Heart right ventricle (tissue), 16 donors: ENCODE data around the gene ECHS1. TPM values are rescaled to one million over a fixed set of nuclear protein-coding genes. Genes with fewer than 3 reads are reported as not detected.

Experiments
- ATAC-seq, 8 donors: fragments of 200-7000 bp; cut with Tn5 transposase; one replicate each; pipeline ENCODE4 v1.9.1; 2020; ENCODE audit warnings: mild to moderate bottlenecking in 8 of 8, moderate library complexity in 8 of 8, moderate number of reproducible peaks in 1 of 8
- DNase-seq, 2 donors: peaks; one replicate each; pipeline ENCODE4 v3.0.0-alpha.2; 2020
- H3K27ac ChIP-seq, 10 donors: fragments of 200-600 bp; sonication (generic) in 2 of 10; one replicate each; pipeline versions ENCODE4 v1.5.0 to v1.8.0; 2020 to 2022; ENCODE audit warnings: mild to moderate bottlenecking in 3 of 10
- H3K27me3 ChIP-seq, 7 donors: fragments of 200-600 bp; one replicate each; pipeline ENCODE4 v1.8.0; 2021 to 2022; ENCODE audit warnings: mild to moderate bottlenecking in 2 of 7
- H3K36me3 ChIP-seq, 9 donors: fragments of 200-600 bp; sonication (generic) in 1 of 9; one replicate each; pipeline versions ENCODE4 v1.5.0 to v1.8.0; 2020 to 2022; ENCODE audit warnings: mild to moderate bottlenecking in 2 of 9
- H3K4me1 ChIP-seq, 9 donors: fragments of 200-600 bp; sonication (generic) in 1 of 9; one replicate each; pipeline versions ENCODE4 v1.5.0 to v1.8.0; 2020 to 2022; ENCODE audit warnings: mild to moderate bottlenecking in 4 of 9
- H3K4me3 ChIP-seq, 10 donors: fragments of 200-600 bp; sonication (generic) in 2 of 10; one replicate each; pipeline versions ENCODE4 v1.5.0 to v1.8.0; 2020 to 2022; ENCODE audit warnings: mild to moderate bottlenecking in 7 of 10, moderate library complexity in 2 of 10
- H3K9me3 ChIP-seq, 11 donors: fragments of 200-600 bp in 10 of 11; sonication (generic) in 2 of 11; one replicate each; pipeline versions ENCODE4 v1.5.0 to v1.8.0; 2013 to 2022; ENCODE audit warnings: mild to moderate bottlenecking in 2 of 11, control low read depth in 1 of 11, moderate library complexity in 1 of 11
- CTCF ChIP-seq, 9 donors: fragments of 200-600 bp; sonication (generic) in 2 of 9; IDR thresholded peaks; one replicate each; pipeline versions ENCODE4 v1.5.0 to v1.8.0; 2021 to 2022; ENCODE audit warnings: antibody characterized with exemption in 9 of 9, mild to moderate bottlenecking in 5 of 9, moderate library complexity in 1 of 9
- WGBS, 2 donors: extraction: QIAGEN DNeasy Blood & Tissue Kit; methylation state at CpG; one replicate each; pipeline ENCODE4 v1.1.7; 2013; ENCODE audit warnings: inconsistent platforms in 1 of 2; 5-methylcytosine and 5-hydroxymethylcytosine counted together
- intact Hi-C, 10 donors: fragments of 100-400 bp; cut with DNase I; formaldehyde crosslinking; loops; one replicate each; pipeline versions ENCODE4 v1.11.1 to v1.14.2; 2022
- polyA plus RNA-seq, 2 donors: library from polyadenylated mRNA; stranded (reverse); fragments of 200-250 nt; gene quantifications; one replicate each; pipeline ENCODE4 v1.2.3, GENCODE V29; 2013
- total RNA-seq, 10 donors: library from RNA; stranded (reverse); fragmentation: NEBNext Ultra II Directional in 3 of 10; extraction: Animal tissue kit (Norgen Biotek cat#: 25700) in 3 of 10; gene quantifications; one replicate each; pipeline versions ENCODE4 v1.2.1 to v1.2.4, GENCODE V29; 2021 to 2023
- donor health status: Arrhythmogenic right ventricular cardiomyopathy.
- donor health status: ischemic (EF 13 %, LVEDD 7.1; RV severe dilation, severe dysfunction).
- donor health status: healthy with polysubstance abuse.
- donor health status: DM: no; HTN: yes; CAD: no.
- donor health status: DM: no; HTN: no; CAD: no.
- donor health status: ischemic (EF 25% LVEDD 6.9; RV normal size, moderate dysfunction).
- donor health status: ischemic (EF 25% LVEDD 5.7; RV mildly dilated, moderate dysfunction).
- donor health status: healthy.
- donor health status: DM: yes; HTN: yes; CAD: no.
- donor health status: Ischemic cardiomyopathy.
- donor health status: ischemic (EF 35%, LVEDD 5.7; RV mildly dilated, moderate dysfunction).
- donor health status: nonischemic (EF 11% LVEDD 7.7; RV severe dilation, severe dysfunction).
- donor health status: DM: yes; HTN: yes; CAD: no.
- donor health status: PGD.
- donor health status: ischemic (EF 29% LVEDD 5.4; RV normal size, mild dysfunction).
- donor health status: nonischemic (EF 23%, LVEDD 6.1; RV moderate dilation, normal function).

Gene ECHS1
- total and polyA plus RNA-seq, 12 donors = 117 to 275 (median 213) TPM

DNA sequence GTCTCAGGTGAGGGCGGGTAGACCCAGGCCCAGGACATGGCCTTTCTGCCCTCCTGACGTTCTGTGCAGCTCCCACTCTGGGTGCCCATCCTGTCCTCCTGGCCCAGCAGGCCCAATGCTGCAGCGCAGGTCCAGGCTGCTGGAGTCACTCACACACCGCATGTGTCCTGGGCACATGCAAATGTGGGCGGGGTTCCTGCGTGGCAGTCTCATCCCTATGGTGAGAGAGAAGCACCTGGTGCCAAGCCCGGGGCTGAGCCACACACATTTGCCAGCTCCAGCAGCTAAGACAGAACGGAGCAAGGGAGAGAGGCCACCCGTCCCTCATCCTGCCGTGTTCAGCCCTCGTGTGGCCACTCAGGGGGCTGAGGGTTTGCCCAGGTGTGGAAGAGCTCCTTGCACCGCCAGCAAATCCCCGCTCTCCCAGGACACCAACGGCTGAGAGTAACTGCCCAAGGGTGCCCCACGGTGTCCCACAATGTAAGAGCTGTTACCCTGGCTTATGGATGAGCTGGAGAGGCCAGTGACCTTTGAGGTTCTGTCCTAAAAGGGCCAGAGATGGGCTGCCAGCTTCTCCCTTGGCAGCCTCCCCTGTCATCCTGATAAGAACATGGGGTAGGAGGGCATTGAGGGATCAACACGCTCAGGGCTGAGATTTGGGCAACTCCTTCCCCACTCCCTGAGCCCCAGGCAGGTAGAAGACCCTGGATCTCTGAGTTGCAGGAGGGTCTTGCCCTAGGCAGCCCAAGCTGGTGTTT is 19.8 kb downstream of the ECHS1 start:
- ATAC-seq (no peak), DNase-seq (no peak)
- no peaks in the 10 kb centered on the region for H3K9me3 ChIP-seq
- H3K27ac ChIP-seq = no peak overlapping the region
- peaks cover 0 to 23% (median under 1%) of the 10 kb centered on the region in 7 donors for H3K27me3 ChIP-seq
- 82 to 83% methylated on average over 16 of the region's 16 CpGs for WGBS, 2 donors
- H3K36me3 ChIP-seq = peaks cover 0 to 3% (median 0%) of the 10 kb centered on the region in 9 donors
- intact Hi-C loops = no loop called here
- H3K4me1 ChIP-seq = peaks cover 4 to 25% (median 15%) of the 10 kb centered on the region in 9 donors
- H3K4me3 ChIP-seq = no peak overlapping the region
- no peak for TF ChIP-seq CTCF (IDR thresholded peaks at IDR 0.05)

DNA sequence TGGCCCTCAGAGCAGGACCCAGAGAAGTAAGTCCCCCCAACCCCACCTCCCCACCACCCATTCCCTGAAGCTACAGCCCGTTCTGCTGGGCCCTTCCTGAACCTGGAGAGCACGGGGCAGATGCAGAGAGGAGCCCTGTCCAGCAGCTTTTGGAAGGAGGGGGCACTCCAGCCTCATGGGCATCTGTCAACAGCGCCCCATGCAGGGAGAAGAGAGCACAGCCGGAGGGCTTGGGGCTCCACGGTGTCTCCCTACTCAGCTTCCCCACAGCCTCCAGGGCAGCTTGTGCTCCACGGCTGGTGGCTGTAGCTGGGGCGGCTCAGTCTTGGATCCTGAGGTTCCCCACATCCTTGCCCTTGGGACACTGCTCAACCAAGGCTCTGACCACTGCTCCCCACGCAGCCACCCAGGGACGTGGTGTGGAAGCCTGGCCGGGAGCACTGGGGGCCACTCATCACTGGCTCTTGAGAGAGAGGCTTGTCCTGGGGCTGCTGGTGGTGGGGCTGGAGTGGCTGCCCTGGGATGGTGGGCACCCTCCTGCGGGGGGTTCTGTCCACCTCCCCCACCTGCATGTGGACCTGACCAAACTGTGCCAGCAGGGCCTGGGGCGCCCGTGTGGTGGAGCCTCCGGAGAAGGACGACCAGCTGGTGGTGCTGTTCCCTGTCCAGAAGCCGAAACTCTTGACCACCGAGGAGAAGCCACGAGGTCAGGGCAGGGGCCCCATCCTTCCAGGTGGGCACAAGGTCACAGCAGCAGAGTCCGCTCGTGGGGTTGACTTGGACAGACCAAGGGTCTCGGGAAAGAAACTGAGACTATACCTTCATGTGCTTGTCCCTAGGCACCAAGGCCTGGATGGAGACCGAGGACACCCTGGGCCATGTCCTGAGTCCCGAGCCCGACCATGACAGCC is 21.5 kb downstream of the ECHS1 start:
- Histone ChIP-seq H3K27ac (no peak overlapping the region), H3K36me3 (peaks cover 0 to 3% (median 0%) of the 10 kb centered on the region in 9 donors), H3K9me3 (no peaks in the 10 kb centered on the region), H3K4me3 (no peak overlapping the region), H3K4me1 (peaks cover 1 to 12% (median 7%) of the 10 kb centered on the region in 9 donors), H3K27me3 (peaks cover 0 to 40% (median 18%) of the 10 kb centered on the region in 7 donors)
- intact Hi-C loops = no loop called here
- WGBS, 2 donors = 60 to 63% methylated on average over 24 of the region's 24 CpGs
- TF ChIP-seq CTCF (IDR thresholded peaks at IDR 0.05) = peak in 1 of 9 donors; percentile 10
- DNase-seq (no peak), ATAC-seq (no peak)

DNA sequence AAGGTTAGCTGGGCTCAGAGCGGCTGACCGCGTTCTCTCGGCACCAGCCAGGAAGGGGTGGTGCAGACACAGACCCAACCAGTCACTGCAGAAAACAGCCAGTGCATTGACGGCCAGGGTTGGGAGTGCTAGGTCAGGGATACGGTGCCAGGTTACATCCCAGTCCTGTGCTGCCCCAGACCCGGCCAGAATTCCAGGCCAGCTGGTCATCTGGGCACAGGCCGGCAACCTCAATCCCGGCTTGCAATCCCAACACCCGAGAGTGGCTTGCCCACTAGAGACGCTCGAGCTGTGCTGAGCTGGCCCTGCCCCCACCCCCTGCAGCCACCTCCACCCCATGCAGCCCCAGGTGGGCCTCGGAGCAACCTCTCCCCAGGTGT is 22.2 kb downstream of the ECHS1 start:
- intact Hi-C loops = no loop called here
- TF ChIP-seq CTCF (IDR thresholded peaks at IDR 0.05) = no peak
- H3K27ac ChIP-seq = no peak overlapping the region
- H3K4me3 ChIP-seq = no peak overlapping the region
- H3K36me3 ChIP-seq = peaks cover 0 to 3% (median 0%) of the 10 kb centered on the region in 9 donors
- ATAC-seq (no peak), DNase-seq (no peak)
- 39 to 51% methylated on average over 13 of the region's 13 CpGs for WGBS, 2 donors
- peaks cover 0 to 4% (median 0%) of the 10 kb centered on the region in 9 donors for H3K4me1 ChIP-seq
- peaks cover 0 to 47% (median 25%) of the 10 kb centered on the region in 7 donors for H3K27me3 ChIP-seq
- H3K9me3 ChIP-seq = no peaks in the 10 kb centered on the region

DNA sequence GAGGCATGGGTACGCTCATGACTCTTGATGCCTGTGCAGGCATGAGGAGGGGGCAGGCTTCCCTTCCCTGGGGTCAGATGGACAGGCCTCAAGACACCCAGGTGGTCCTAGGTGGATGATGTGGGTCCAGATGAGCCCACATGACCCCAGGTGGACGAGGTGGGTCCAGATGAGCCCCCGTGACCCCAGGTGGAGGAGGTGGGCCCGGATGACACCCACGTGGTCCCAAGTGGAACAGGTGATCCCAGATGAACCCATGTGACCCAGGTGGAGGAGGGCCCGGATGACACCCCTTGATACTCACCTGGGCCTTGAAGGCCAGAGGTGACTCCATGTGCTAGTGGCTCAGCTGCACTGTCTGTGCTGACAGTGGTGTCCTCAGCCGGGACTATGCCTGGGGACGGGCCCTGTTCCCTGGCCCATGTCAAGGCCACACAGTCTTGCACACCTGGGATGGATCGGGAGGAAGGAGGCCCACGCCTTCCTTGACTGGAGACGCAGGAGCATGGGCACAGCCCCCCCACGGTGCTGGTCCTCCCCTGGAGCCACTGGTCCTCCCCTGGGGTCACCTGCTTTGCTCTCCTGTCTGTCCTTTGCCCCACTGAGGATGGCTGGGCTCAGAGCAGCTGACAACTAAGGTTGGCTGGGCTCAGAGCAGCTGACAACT is 22.7 kb downstream of the ECHS1 start:
- DNase-seq (no peak), ATAC-seq (no peak)
- no peak for TF ChIP-seq CTCF (IDR thresholded peaks at IDR 0.05)
- Histone ChIP-seq H3K4me3 (no peak overlapping the region), H3K4me1 (peaks cover 0 to 4% (median 0%) of the 10 kb centered on the region in 9 donors), H3K36me3 (peaks cover 0 to 3% (median 0%) of the 10 kb centered on the region in 9 donors), H3K9me3 (no peaks in the 10 kb centered on the region), H3K27me3 (peaks cover 0 to 49% (median 30%) of the 10 kb centered on the region in 7 donors), H3K27ac (no peak overlapping the region)
- intact Hi-C loops = no loop called here
- WGBS, 2 donors = 72 to 80% methylated on average over 12 of the region's 12 CpGs
